ENCODE data around the gene RNF181.

GRCh38 chr2:85550486-85550885 lies 45.1 kb upstream of the RNF181 start:
- TF ChIP-seq CTCF (IDR thresholded peaks at IDR 0.05) (no peak), POLR2AphosphoS5 (IDR thresholded peaks at IDR 0.05) (no peak)

Data from suprapubic skin (tissue), 3 donors.